CD4-positive, alpha-beta memory T cell (primary cell): ENCODE results near the gene ARID1B. TPM values are rescaled to one million over a fixed set of nuclear protein-coding genes. Genes with fewer than 3 reads are reported as not detected.

ENCODE experiments used
- CTCF ChIA-PET: fragments of 350-600 bp; sonication (Branson Sonifier 250); formaldehyde crosslinking; loops from one replicate; lab custom pipeline; 2021; ENCODE audit warnings: inconsistent platforms; ENCODE audit not compliant: partially characterized antibody; lab: Charles Lee
- POLR2A ChIA-PET: fragments of 350-600 bp; sonication (Branson Sonifier 250); formaldehyde crosslinking; loops from one replicate; lab custom pipeline; 2021; ENCODE audit not compliant: partially characterized antibody; lab: Charles Lee
- DNase-seq, 5 donors: peaks; one replicate each; pipeline versions ENCODE4 v3.0.0 to v3.0.0-alpha.2; 2020 to 2022; ENCODE audit warnings: mixed read lengths in 1 of 5
- H3K27ac ChIP-seq: one replicate; pipeline ENCODE4 v1.7.0; 2013; ENCODE audit warnings: low read depth, low read length
- H3K27me3 ChIP-seq: 2 replicates; pipeline ENCODE4 v1.7.0; 2013; ENCODE audit warnings: mild to moderate bottlenecking, low read length, moderate library complexity; ENCODE audit not compliant: insufficient read depth
- H3K36me3 ChIP-seq: 2 replicates; pipeline ENCODE4 v1.7.0; 2013; ENCODE audit warnings: mild to moderate bottlenecking, low read length, moderate library complexity; ENCODE audit not compliant: insufficient read depth
- H3K4me1 ChIP-seq: 2 replicates; pipeline ENCODE4 v1.7.0; 2013; ENCODE audit warnings: mild to moderate bottlenecking, low read length, moderate library complexity; ENCODE audit not compliant: insufficient read depth
- H3K4me3 ChIP-seq, 2 donors: one replicate each; pipeline ENCODE4 v1.7.0; 2013; ENCODE audit warnings: low read length in 2 of 2, mild to moderate bottlenecking in 1 of 2
- H3K9me3 ChIP-seq, 2 donors: one replicate each; pipeline ENCODE4 v1.7.0; 2013; ENCODE audit warnings: low read length in 2 of 2, control low read depth in 1 of 2; ENCODE audit not compliant: control insufficient read depth in 1 of 2
- H3K27ac Mint-ChIP-seq, 7 donors: one replicate each; pipeline ENCODE4 v1.8.0; 2020 to 2021; ENCODE audit warnings: mixed read lengths in 7 of 7, mild to moderate bottlenecking in 6 of 7, inconsistent platforms in 3 of 7, moderate library complexity in 3 of 7
- H3K27me3 Mint-ChIP-seq, 2 donors: one replicate each; pipeline ENCODE4 v1.8.0; 2020 to 2021; ENCODE audit warnings: mixed read lengths in 2 of 2
- H3K36me3 Mint-ChIP-seq, 2 donors: one replicate each; pipeline ENCODE4 v1.8.0; 2020 to 2021; ENCODE audit warnings: mixed read lengths in 2 of 2, inconsistent platforms in 1 of 2, mild to moderate bottlenecking in 1 of 2
- H3K4me1 Mint-ChIP-seq, 4 donors: one replicate each; pipeline ENCODE4 v1.8.0; 2020 to 2021; ENCODE audit warnings: mixed read lengths in 4 of 4, mild to moderate bottlenecking in 1 of 4
- H3K4me3 Mint-ChIP-seq, 8 donors: one replicate each; pipeline ENCODE4 v1.8.0; 2020 to 2021; ENCODE audit warnings: mixed read lengths in 8 of 8, mild to moderate bottlenecking in 7 of 8, moderate library complexity in 6 of 8, inconsistent platforms in 3 of 8
- H3K9me3 Mint-ChIP-seq, 8 donors: one replicate each; pipeline ENCODE4 v1.8.0; 2020 to 2021; ENCODE audit warnings: mixed read lengths in 8 of 8, mild to moderate bottlenecking in 5 of 8, inconsistent platforms in 3 of 8, moderate library complexity in 1 of 8
- intact Hi-C: fragments of 100-400 bp; cut with micrococcal nuclease; formaldehyde crosslinking; loops from one replicate; pipeline ENCODE4 v1.15.1; 2023
- polyA plus RNA-seq, 2 donors: library from polyadenylated mRNA; unstranded; fragments of 300-500 nt; fragmentation: Illumina TruSeq; gene quantifications; one replicate each; pipeline ENCODE4 v1.2.3, GENCODE V29; 2021
- total RNA-seq, 2 experiments: library from RNA; stranded (reverse); gene quantifications; one replicate each; pipeline ENCODE4 v1.2.3, GENCODE V29; 2021

Gene ARID1B
- total and polyA plus RNA-seq, 4 experiments from 2014 or later = 5.4 to 131 (median 72.4) TPM

GRCh38 chr6:157088841-157089240 is 311.7 kb downstream of the ARID1B start:
- peaks cover 6% of the 10 kb centered on the region for H3K36me3 ChIP-seq

GRCh38 chr6:157089258-157089657 is 312.1 kb downstream of the ARID1B start:
- DNase-seq = no peak
- no peaks in the 10 kb centered on the region for H3K27me3 Mint-ChIP-seq
- Histone ChIP-seq H3K27me3 (no peaks in the 10 kb centered on the region), H3K9me3 (no peaks in the 10 kb centered on the region), H3K36me3 (peaks cover 6% of the 10 kb centered on the region), H3K27ac (no peak overlapping the region), H3K4me3 (no peak overlapping the region), H3K4me1 (no peaks in the 10 kb centered on the region)
- no peaks in the 10 kb centered on the region for H3K9me3 Mint-ChIP-seq
- peak overlapping the region in 3 of 7 donors; percentile 7 to 42 (median 20) for H3K27ac Mint-ChIP-seq
- ChIA-PET CTCF (interaction anchor here (1.8 kb wide), 1 partner anchor 55 kb away, joined by 5 read pairs; no protein-coding TSS in a partner anchor), POLR2A (no interaction called here)
- peaks cover 18 to 49% (median 24%) of the 10 kb centered on the region in 4 donors for H3K4me1 Mint-ChIP-seq
- H3K4me3 Mint-ChIP-seq = peak overlapping the region in 1 of 8 donors; percentile 13
- intact Hi-C loops = no loop called here
- peaks cover 44 to 60% of the 10 kb centered on the region in 2 donors for H3K36me3 Mint-ChIP-seq

More at GRCh38 chr6:157088841-157089240, 311.7 kb downstream of the ARID1B start:
- no peaks in the 10 kb centered on the region for H3K27me3 Mint-ChIP-seq
- H3K36me3 Mint-ChIP-seq = peaks cover 46 to 57% of the 10 kb centered on the region in 2 donors
- intact Hi-C loops = no loop called here
- POLR2A ChIA-PET = no interaction called here
- peak overlapping the region in 6 of 7 donors; percentile 6 to 59 (median 31) for H3K27ac Mint-ChIP-seq
- peaks cover 16 to 49% (median 21%) of the 10 kb centered on the region in 4 donors for H3K4me1 Mint-ChIP-seq
- Histone ChIP-seq H3K27me3 (no peaks in the 10 kb centered on the region), H3K27ac (no peak overlapping the region), H3K9me3 (no peaks in the 10 kb centered on the region), H3K4me1 (no peaks in the 10 kb centered on the region), H3K4me3 (no peak overlapping the region)
- no peaks in the 10 kb centered on the region for H3K9me3 Mint-ChIP-seq
- CTCF ChIA-PET = interaction anchor here (1.8 kb wide), 1 partner anchor 54 kb away, joined by 5 read pairs; no protein-coding TSS in a partner anchor
- no peak overlapping the region for H3K4me3 Mint-ChIP-seq
- DNase-seq = no peak

- CTCF ChIA-PET = interaction anchor here (1.8 kb wide), 1 partner anchor 55 kb away, joined by 5 read pairs; no protein-coding TSS in a partner anchor
- Histone ChIP-seq H3K4me1 (no peaks in the 10 kb centered on the region), H3K9me3 (no peaks in the 10 kb centered on the region), H3K4me3 (no peak overlapping the region), H3K27me3 (no peaks in the 10 kb centered on the region), H3K27ac (no peak overlapping the region), H3K36me3 (peaks cover 5% of the 10 kb centered on the region)
- intact Hi-C loops = no loop called here
- DNase-seq = no peak
- POLR2A ChIA-PET = no interaction called here
- Mint-ChIP-seq H3K4me3 (no peak overlapping the region), H3K36me3 (peaks cover 42 to 57% of the 10 kb centered on the region in 2 donors), H3K27me3 (no peaks in the 10 kb centered on the region), H3K9me3 (no peaks in the 10 kb centered on the region), H3K4me1 (peaks cover 18 to 52% (median 29%) of the 10 kb centered on the region in 4 donors), H3K27ac (no peak overlapping the region)
Measured at GRCh38 chr6:157089851-157090250, 312.7 kb downstream of the ARID1B start.

- H3K4me1 ChIP-seq = no peaks in the 10 kb centered on the region
- ChIA-PET POLR2A (no interaction called here), CTCF (interaction anchor here (1.8 kb wide), 1 partner anchor 56 kb away, joined by 5 read pairs; no protein-coding TSS in a partner anchor)
- peaks cover 35 to 50% of the 10 kb centered on the region in 2 donors for H3K36me3 Mint-ChIP-seq
- no peaks in the 10 kb centered on the region for H3K9me3 ChIP-seq
- H3K4me1 Mint-ChIP-seq = peaks cover 18 to 59% (median 32%) of the 10 kb centered on the region in 4 donors
- H3K27me3 ChIP-seq = no peaks in the 10 kb centered on the region
- no peak for DNase-seq
- H3K36me3 ChIP-seq = no peaks in the 10 kb centered on the region
- no peak overlapping the region for H3K4me3 ChIP-seq
- H3K27ac ChIP-seq = no peak overlapping the region
- H3K27ac Mint-ChIP-seq = peak overlapping the region in 2 of 7 donors; percentile 19 to 78
- no peaks in the 10 kb centered on the region for H3K9me3 Mint-ChIP-seq
- H3K27me3 Mint-ChIP-seq = no peaks in the 10 kb centered on the region
- intact Hi-C loops = no loop called here
- no peak overlapping the region for H3K4me3 Mint-ChIP-seq
Measured at GRCh38 chr6:157090736-157091135, 313.6 kb downstream of the ARID1B start.

- no peak overlapping the region for H3K27ac Mint-ChIP-seq
- Histone ChIP-seq H3K4me3 (no peak overlapping the region), H3K4me1 (no peaks in the 10 kb centered on the region), H3K27me3 (no peaks in the 10 kb centered on the region), H3K27ac (no peak overlapping the region), H3K36me3 (no peaks in the 10 kb centered on the region), H3K9me3 (no peaks in the 10 kb centered on the region)
- no peak for DNase-seq
- no peaks in the 10 kb centered on the region for H3K9me3 Mint-ChIP-seq
- intact Hi-C loops = no loop called here
- CTCF ChIA-PET = no interaction called here
- POLR2A ChIA-PET = no interaction called here
- H3K36me3 Mint-ChIP-seq = peaks cover 35 to 50% of the 10 kb centered on the region in 2 donors
- H3K4me3 Mint-ChIP-seq = no peak overlapping the region
- no peaks in the 10 kb centered on the region for H3K27me3 Mint-ChIP-seq
- peaks cover 19 to 63% (median 34%) of the 10 kb centered on the region in 4 donors for H3K4me1 Mint-ChIP-seq
Measured at GRCh38 chr6:157091243-157091642, 314.1 kb downstream of the ARID1B start.

GRCh38 chr6:157091856-157092460 is 314.8 kb downstream of the ARID1B start:
- H3K36me3 ChIP-seq = no peaks in the 10 kb centered on the region
- H3K9me3 ChIP-seq = no peaks in the 10 kb centered on the region
- H3K4me1 Mint-ChIP-seq = peaks cover 17 to 64% (median 35%) of the 10 kb centered on the region in 4 donors
- CTCF ChIA-PET = interaction anchor here (0.6 kb wide), 1 partner anchor 58 kb away, joined by 3 read pairs; no protein-coding TSS in a partner anchor
- intact Hi-C loops = no loop called here
- H3K4me3 ChIP-seq = no peak overlapping the region
- peaks cover under 1% of the 10 kb centered on the region for H3K4me1 ChIP-seq
- no peak overlapping the region for H3K4me3 Mint-ChIP-seq
- no peaks in the 10 kb centered on the region for H3K27me3 Mint-ChIP-seq
- no peak overlapping the region for H3K27ac Mint-ChIP-seq
- H3K36me3 Mint-ChIP-seq = peaks cover 31 to 44% of the 10 kb centered on the region in 2 donors
- DNase-seq = no peak
- no peaks in the 10 kb centered on the region for H3K9me3 Mint-ChIP-seq
- POLR2A ChIA-PET = no interaction called here
- H3K27ac ChIP-seq = no peak overlapping the region
- no peaks in the 10 kb centered on the region for H3K27me3 ChIP-seq

GRCh38 chr6:157092736-157093135 is 315.6 kb downstream of the ARID1B start:
- DNase-seq = no peak
- peaks cover 20 to 64% (median 37%) of the 10 kb centered on the region in 4 donors for H3K4me1 Mint-ChIP-seq
- peaks cover 25 to 37% of the 10 kb centered on the region in 2 donors for H3K36me3 Mint-ChIP-seq
- Histone ChIP-seq H3K9me3 (no peaks in the 10 kb centered on the region), H3K4me1 (peaks cover 5% of the 10 kb centered on the region), H3K27ac (no peak overlapping the region), H3K36me3 (no peaks in the 10 kb centered on the region), H3K27me3 (no peaks in the 10 kb centered on the region), H3K4me3 (no peak overlapping the region)
- no peak overlapping the region for H3K4me3 Mint-ChIP-seq
- H3K27me3 Mint-ChIP-seq = no peaks in the 10 kb centered on the region
- ChIA-PET POLR2A (interaction anchor here (0.5 kb wide), 1 partner anchor 58 kb away, joined by 3 read pairs; no protein-coding TSS in a partner anchor), CTCF (interaction anchor here (0.6 kb wide), 1 partner anchor 59 kb away, joined by 3 read pairs; no protein-coding TSS in a partner anchor)
- H3K9me3 Mint-ChIP-seq = no peaks in the 10 kb centered on the region
- intact Hi-C loops = no loop called here
- peak overlapping the region in 1 of 7 donors; percentile 4 for H3K27ac Mint-ChIP-seq
